Measurements from ENCODE around the gene RGS17.

RGS17 gene

DNA sequence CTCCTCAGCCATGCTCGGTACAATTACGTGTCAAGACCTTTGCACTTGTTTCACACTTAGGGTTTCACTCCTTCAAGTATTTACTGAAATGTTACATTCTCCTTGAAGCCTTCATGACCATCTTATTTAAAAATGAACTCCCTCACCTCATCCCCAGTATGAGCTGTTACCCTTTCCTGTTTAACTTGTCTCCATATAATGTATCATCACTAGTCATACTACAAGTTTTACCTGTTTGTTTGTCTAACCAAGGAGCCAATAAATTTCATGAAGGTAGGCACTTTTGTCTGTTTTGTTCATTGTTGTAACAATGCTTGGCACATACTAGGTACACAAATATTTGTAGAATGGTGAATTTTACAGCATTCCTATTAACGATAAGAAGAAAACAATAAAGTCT is 82.5 kb downstream of the RGS17 start:
- POLR2A ChIA-PET: no interaction called here

DNA sequence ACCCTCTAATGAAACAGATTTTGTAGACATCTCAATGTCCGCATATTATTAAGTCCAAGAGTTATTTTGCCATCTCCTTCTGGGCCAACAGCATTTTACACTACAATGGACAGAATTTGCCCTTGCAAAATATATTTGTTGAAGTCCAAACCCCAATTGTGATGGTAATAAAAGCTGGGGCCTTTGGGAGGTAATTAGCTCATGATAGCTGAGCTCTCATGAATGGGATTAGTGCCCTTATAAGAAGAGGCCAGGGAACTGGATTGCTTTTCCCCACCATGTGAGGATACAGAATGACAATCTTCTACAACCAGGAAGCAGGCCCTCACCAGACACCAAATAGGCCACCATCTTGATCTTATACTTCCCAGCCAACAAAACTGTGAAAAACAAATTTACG is 83.7 kb downstream of the RGS17 start:
- ChIA-PET POLR2A (no interaction called here), CTCF (interaction anchor here (1.2 kb wide), 1 partner anchor 23 kb away, joined by 3 read pairs; no protein-coding TSS in a partner anchor)
- no peak for DNase-seq (ENCODE audit: extremely low spot score)
- TF ChIP-seq, protein P1, sequence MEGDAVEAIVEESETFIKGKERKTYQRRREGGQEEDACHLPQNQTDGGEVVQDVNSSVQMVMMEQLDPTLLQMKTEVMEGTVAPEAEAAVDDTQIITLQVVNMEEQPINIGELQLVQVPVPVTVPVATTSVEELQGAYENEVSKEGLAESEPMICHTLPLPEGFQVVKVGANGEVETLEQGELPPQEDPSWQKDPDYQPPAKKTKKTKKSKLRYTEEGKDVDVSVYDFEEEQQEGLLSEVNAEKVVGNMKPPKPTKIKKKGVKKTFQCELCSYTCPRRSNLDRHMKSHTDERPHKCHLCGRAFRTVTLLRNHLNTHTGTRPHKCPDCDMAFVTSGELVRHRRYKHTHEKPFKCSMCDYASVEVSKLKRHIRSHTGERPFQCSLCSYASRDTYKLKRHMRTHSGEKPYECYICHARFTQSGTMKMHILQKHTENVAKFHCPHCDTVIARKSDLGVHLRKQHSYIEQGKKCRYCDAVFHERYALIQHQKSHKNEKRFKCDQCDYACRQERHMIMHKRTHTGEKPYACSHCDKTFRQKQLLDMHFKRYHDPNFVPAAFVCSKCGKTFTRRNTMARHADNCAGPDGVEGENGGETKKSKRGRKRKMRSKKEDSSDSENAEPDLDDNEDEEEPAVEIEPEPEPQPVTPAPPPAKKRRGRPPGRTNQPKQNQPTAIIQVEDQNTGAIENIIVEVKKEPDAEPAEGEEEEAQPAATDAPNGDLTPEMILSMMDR (IDR thresholded peaks at IDR 0.05; ENCODE audit: control extremely low read depth, extremely low read depth, low read depth, missing control alignments): no peak

More for the DNA sequence above, 82.5 kb downstream of the RGS17 start:
- TF ChIP-seq, protein P1 (IDR thresholded peaks at IDR 0.05; ENCODE audit: control extremely low read depth, extremely low read depth, low read depth, missing control alignments): no peak
- CTCF ChIA-PET: no interaction called here
- no peak for DNase-seq (ENCODE audit: extremely low spot score)

DNA sequence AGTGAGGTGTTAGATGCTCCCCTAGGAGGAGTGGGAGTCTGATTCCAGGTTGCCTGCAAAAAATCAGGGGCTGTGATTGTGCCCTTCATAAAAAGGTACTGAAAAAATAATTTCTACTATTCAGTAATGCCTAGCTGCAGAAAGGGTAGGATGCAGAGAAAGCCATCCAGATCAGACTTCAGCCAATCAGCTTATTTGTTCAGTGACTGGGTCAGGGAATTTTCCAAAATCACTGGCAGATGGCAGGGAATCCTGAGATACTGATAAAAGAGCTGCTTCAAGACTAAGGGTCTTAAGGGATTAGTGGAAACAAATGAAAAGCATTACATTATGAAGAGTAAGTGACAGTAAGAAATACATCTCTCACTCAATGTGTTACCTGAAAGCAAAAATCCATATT is 85.8 kb downstream of the RGS17 start:
- DNase-seq (ENCODE audit: extremely low spot score): no peak
- TF ChIP-seq, protein P1 (IDR thresholded peaks at IDR 0.05; ENCODE audit: control extremely low read depth, extremely low read depth, low read depth, missing control alignments): no peak
- POLR2A ChIA-PET: no interaction called here
- CTCF ChIA-PET: interaction anchor here (1.7 kb wide), 1 partner anchor 12 kb away, joined by 6 read pairs; no protein-coding TSS in a partner anchor

DNA sequence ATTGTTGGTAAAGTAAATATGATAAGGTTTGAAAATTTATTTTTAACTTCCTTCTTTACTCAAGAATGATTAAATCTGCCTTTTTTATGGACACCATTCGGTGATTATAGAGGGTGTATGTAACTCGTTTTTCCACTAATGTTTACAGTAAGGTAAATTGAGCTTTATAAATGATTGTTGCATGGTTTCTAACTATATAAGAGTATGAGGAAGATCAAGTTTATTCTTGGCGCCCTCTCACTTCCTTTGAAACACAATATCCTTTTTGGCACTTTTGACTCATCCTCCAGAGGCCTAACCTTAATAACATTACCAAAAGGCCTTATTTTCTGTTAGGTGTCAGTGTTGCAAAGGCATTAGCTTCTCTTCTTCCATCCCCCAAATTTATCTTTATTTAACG is 86.8 kb downstream of the RGS17 start:
- POLR2A ChIA-PET: no interaction called here

DNA sequence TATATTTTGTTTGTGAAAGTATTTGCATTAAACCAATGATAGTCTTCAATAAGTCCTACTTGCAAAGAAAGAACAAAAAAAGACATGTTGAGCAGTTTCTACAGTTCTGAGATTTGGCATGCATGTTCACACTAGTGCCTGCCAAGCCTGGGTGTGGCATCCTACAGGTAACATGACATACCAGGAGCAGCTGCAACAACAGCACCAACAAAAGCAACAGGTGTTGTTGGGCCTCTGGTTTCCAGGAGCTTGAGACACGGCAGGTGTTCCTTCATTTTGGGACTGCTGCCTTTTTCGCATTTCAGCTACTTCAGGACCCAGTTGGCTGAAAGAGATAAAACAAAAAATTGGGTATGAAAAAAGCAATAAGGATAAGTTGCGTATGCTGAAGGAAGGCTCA is 87.4 kb downstream of the RGS17 start:
- ChIA-PET POLR2A (no interaction called here), CTCF (interaction anchor here (1.7 to 2.3 kb wide), 2 partner anchors 11 to 19 kb away, joined by 6 read pairs; no protein-coding TSS in a partner anchor)
- DNase-seq (ENCODE audit: extremely low spot score): no peak
- TF ChIP-seq, protein P1 (IDR thresholded peaks at IDR 0.05; ENCODE audit: control extremely low read depth, extremely low read depth, low read depth, missing control alignments): no peak

More for the DNA sequence above, 86.8 kb downstream of the RGS17 start:
- TF ChIP-seq, protein P1 (IDR thresholded peaks at IDR 0.05; ENCODE audit: control extremely low read depth, extremely low read depth, low read depth, missing control alignments): no peak
- no peak for DNase-seq (ENCODE audit: extremely low spot score)
- CTCF ChIA-PET: interaction anchor here (1.7 kb wide), 1 partner anchor 11 kb away, joined by 6 read pairs; no protein-coding TSS in a partner anchor

DNA sequence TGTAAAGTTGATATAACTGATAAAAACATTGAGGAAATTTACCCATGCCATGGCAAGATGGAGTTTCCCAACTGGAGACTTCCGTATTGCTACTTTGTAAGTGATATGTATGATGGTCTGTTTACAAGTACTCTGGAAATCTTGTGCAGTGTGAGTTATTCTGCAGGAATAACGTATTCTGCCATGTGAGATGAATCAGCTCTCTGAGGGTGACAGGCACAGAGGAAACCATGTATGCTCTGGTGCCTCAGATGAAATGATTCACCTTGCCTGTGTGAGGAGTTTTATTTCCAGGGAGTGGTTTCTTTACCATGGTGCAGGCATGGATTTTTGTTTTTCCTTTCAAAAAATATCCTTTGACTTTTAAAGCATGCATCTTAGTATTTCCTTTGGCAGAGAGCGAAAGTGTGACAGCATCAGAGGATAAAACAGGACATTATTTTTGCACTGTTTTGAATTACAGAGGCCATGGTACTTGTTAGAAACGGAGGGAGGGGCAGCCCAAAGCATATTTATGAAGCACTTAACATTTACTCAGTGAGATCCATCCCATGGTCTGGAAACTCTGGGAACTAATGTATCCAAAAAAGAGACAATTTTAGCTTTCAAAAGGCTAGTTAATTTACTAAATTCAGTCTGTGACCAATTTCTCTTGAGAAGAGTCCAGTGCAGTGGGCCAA is 92.6 kb downstream of the RGS17 start:
- POLR2A ChIA-PET: no interaction called here
- CTCF ChIA-PET: interaction anchor here (1.5 to 2.6 kb wide), 2 partner anchors 13 to 14 kb away, joined by 5 to 6 read pairs; no protein-coding TSS in a partner anchor
- TF ChIP-seq, protein P1 (IDR thresholded peaks at IDR 0.05; ENCODE audit: control extremely low read depth, extremely low read depth, low read depth, missing control alignments): no peak
- no peak for DNase-seq (ENCODE audit: extremely low spot score)
